SH-SY5Y (cell line): ENCODE measurements around the gene RNASE4.

Experiments used
- GATA2 ChIP-seq: IDR thresholded peaks from 2 replicates; pipeline ENCODE4 v1.6.1; 2011; ENCODE audit warnings: mild to moderate bottlenecking, low read depth, low read length
- GATA3 ChIP-seq: IDR thresholded peaks from 2 replicates; pipeline ENCODE4 v1.6.1; 2011; ENCODE audit warnings: low read depth, mild to moderate bottlenecking, low read length, moderate library complexity

DNA sequence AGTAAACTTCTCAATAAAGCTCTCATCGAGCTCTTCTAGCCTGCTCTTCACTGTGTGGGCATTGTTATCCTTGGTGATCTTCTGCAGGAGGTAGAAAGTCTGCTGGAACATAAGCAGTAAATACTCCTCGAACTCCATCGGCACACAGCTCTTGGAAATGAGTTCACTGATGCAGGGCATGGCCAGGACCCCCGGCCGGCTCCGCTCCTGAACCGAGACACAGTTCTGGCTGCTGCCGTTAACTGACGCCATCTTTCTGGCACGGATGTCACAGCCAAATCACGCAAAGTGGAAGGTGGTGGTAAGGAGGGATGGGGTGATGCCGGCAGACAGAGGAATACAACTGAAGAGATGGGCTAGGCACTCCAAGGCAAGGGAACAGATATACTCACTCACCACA lies 37.7 kb downstream of the RNASE4 start:
- TF ChIP-seq GATA3 (no peak), GATA2 (no peak)
